Caco-2 (cell line): ENCODE measurements around the gene KCNC4. TPM values are rescaled to one million over a fixed set of nuclear protein-coding genes. Genes with fewer than 3 reads are reported as not detected.

Experiments used
- BruUV-seq: library from RNA; stranded (reverse); fragments of 400-500 nt; replicated peaks from 2 replicates; lab custom pipeline; 2021; lab: Mats Ljungman, UMichigan
- CTCF ChIA-PET: fragments of 300-600 bp; sonication (Branson Sonifier 250); formaldehyde crosslinking; loops from one replicate; lab custom pipeline; 2022; ENCODE audit warnings: antibody characterized with exemption; lab: Charles Lee
- POLR2A ChIA-PET: fragments of 300-600 bp; sonication (Branson Sonifier 250); formaldehyde crosslinking; loops from one replicate; lab custom pipeline; 2022; ENCODE audit warnings: antibody characterized with exemption; lab: Charles Lee
- DNase-seq, 2 experiments: peaks; one replicate each; pipeline versions ENCODE4 v3.0.0 to v3.0.0-alpha.2; 2020 to 2022
- H3K27me3 ChIP-seq: replicated peaks from 2 replicates; pipeline ENCODE4 v1.6.0; 2011; ENCODE audit warnings: low read length; ENCODE audit not compliant: control insufficient read depth, insufficient read depth
- H3K36me3 ChIP-seq: 2 replicates; pipeline ENCODE4 v1.5.1; 2011; ENCODE audit warnings: low read length; ENCODE audit not compliant: control insufficient read depth, insufficient read depth
- H3K4me1 ChIP-seq: fragments of 250-450 bp; sonication (Bioruptor Pico); 2 replicates; pipeline ENCODE4 v1.5.1; 2020; ENCODE audit warnings: mild to moderate bottlenecking
- H3K4me3 ChIP-seq: 2 replicates; pipeline ENCODE4 v1.5.1; 2011; ENCODE audit warnings: low read depth, mild to moderate bottlenecking, control low read depth, low read length
- H3K9me3 ChIP-seq: fragments of 250-450 bp; sonication (Bioruptor Pico); 2 replicates; pipeline ENCODE4 v1.5.1; 2020; ENCODE audit warnings: mild to moderate bottlenecking, moderate library complexity
- H3K27ac Mint-ChIP-seq: one replicate; pipeline ENCODE4 v1.8.0; 2022; ENCODE audit warnings: mixed read lengths; ENCODE audit not compliant: unreplicated experiment
- H3K27me3 Mint-ChIP-seq: one replicate; pipeline ENCODE4 v1.8.0; 2022; ENCODE audit warnings: mixed read lengths; ENCODE audit not compliant: insufficient read depth, unreplicated experiment
- H3K36me3 Mint-ChIP-seq: one replicate; pipeline ENCODE4 v1.8.0; 2022; ENCODE audit warnings: mild to moderate bottlenecking, mixed read lengths; ENCODE audit not compliant: insufficient read depth, unreplicated experiment
- H3K4me1 Mint-ChIP-seq: one replicate; pipeline ENCODE4 v1.8.0; 2022; ENCODE audit warnings: low read depth, mixed read lengths; ENCODE audit not compliant: unreplicated experiment
- H3K4me3 Mint-ChIP-seq: one replicate; pipeline ENCODE4 v1.8.0; 2022; ENCODE audit warnings: mild to moderate bottlenecking, moderate library complexity, mixed read lengths; ENCODE audit not compliant: unreplicated experiment
- H3K9me3 Mint-ChIP-seq: one replicate; pipeline ENCODE4 v1.8.0; 2022; ENCODE audit warnings: mixed read lengths; ENCODE audit not compliant: unreplicated experiment
- CTCF ChIP-seq, 2 experiments: fragments of 200-600 bp in 1 of 2; IDR thresholded peaks; 1 replicate in 1 of 2; 2 replicates in 1 of 2; pipeline versions ENCODE4 v1.5.1 to v1.8.0; 2011 to 2022; ENCODE audit warnings: antibody characterized with exemption in 1 of 2, control low read depth in 1 of 2, inconsistent platforms in 1 of 2, low read depth in 1 of 2, low read length in 1 of 2, mild to moderate bottlenecking in 1 of 2, moderate library complexity in 1 of 2; ENCODE audit not compliant: insufficient read depth in 1 of 2, severe bottlenecking in 1 of 2, unreplicated experiment in 1 of 2
- intact Hi-C: fragments of 100-400 bp; cut with micrococcal nuclease; formaldehyde crosslinking; loops from one replicate; pipeline ENCODE4 v1.10.0; 2022; ENCODE audit not compliant: unreplicated experiment
- total RNA-seq: library from RNA; stranded (reverse); gene quantifications from 2 replicates; pipeline ENCODE4 v1.2.3, GENCODE V29; 2022

KCNC4 gene
- total RNA-seq, 1 experiment from 2014 or later = 5.3 TPM

DNA sequence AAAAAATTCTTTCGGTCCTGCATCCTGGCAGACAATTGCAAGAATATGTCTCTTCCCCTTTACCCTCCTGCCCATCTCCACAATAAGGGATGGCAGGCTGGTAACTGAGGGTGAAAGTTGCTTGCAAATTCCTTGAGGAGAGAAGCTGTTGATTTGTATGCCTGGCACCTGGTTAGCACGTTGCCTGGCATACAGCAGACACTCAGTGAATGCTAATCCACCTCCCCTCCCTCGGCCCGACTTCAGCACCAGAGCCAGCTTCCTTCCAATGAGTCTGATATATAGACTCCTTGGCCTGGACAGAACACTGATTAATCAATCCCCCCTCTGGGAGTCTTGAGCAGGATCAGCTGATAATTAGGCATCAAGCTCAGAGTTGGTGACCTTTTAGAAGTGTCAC, 39.1 kb downstream of the KCNC4 start:
- no peak for DNase-seq
- H3K4me3 ChIP-seq = no peak overlapping the region
- no peaks in the 10 kb centered on the region for H3K27me3 ChIP-seq
- Mint-ChIP-seq H3K4me3 (no peak overlapping the region), H3K27me3 (peaks cover 6% of the 10 kb centered on the region), H3K36me3 (no peaks in the 10 kb centered on the region), H3K9me3 (no peaks in the 10 kb centered on the region), H3K27ac (no peak overlapping the region), H3K4me1 (no peaks in the 10 kb centered on the region)
- POLR2A ChIA-PET = no interaction called here
- BruUV-seq = no TSS peak
- CTCF ChIA-PET = interaction anchor here (1.1 kb wide), 1 partner anchor 38 kb away, joined by 4 read pairs; no protein-coding TSS in a partner anchor
- no peak for TF ChIP-seq CTCF (IDR thresholded peaks at IDR 0.05; ENCODE audit: insufficient read depth in 1 of 2, low read depth in 1 of 2, low read length in 1 of 2, severe bottlenecking in 1 of 2, unreplicated experiment in 1 of 2)
- H3K4me1 ChIP-seq = no peaks in the 10 kb centered on the region
- no peaks in the 10 kb centered on the region for H3K36me3 ChIP-seq
- no peaks in the 10 kb centered on the region for H3K9me3 ChIP-seq
- intact Hi-C loops = no loop called here

DNA sequence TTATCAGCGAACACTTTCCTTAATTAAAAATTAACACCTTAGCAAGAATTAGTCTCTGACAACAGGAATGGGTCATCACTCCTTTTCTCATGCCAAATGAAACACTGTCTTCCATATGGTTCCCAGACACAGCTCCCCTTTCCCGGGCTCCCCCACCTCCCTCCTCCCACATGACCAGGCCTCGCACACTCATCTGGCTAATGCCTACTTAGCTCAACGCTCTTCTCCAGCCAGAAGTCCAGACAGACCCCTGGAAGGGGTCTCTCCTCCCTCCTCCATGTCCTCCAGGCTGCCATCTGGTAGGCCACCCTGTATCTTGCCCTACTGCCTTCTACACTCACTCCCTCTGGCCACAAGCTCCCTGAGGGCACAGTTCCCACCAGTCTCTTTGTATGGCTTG, 39.9 kb downstream of the KCNC4 start:
- peaks cover 6% of the 10 kb centered on the region for H3K27me3 Mint-ChIP-seq
- no peak for TF ChIP-seq CTCF (IDR thresholded peaks at IDR 0.05; ENCODE audit: insufficient read depth in 1 of 2, low read depth in 1 of 2, low read length in 1 of 2, severe bottlenecking in 1 of 2, unreplicated experiment in 1 of 2)
- H3K27me3 ChIP-seq = no peaks in the 10 kb centered on the region
- H3K36me3 Mint-ChIP-seq = no peaks in the 10 kb centered on the region
- no peaks in the 10 kb centered on the region for H3K4me1 Mint-ChIP-seq
- DNase-seq = no peak
- H3K36me3 ChIP-seq = no peaks in the 10 kb centered on the region
- H3K4me3 Mint-ChIP-seq = no peak overlapping the region
- H3K4me1 ChIP-seq = no peaks in the 10 kb centered on the region
- no peak overlapping the region for H3K4me3 ChIP-seq
- ChIA-PET CTCF (interaction anchor here (1.1 kb wide), 1 partner anchor 38 kb away, joined by 4 read pairs; no protein-coding TSS in a partner anchor), POLR2A (no interaction called here)
- intact Hi-C loops = no loop called here
- H3K9me3 Mint-ChIP-seq = no peaks in the 10 kb centered on the region
- H3K27ac Mint-ChIP-seq = no peak overlapping the region
- no peaks in the 10 kb centered on the region for H3K9me3 ChIP-seq
- no TSS peak for BruUV-seq

DNA sequence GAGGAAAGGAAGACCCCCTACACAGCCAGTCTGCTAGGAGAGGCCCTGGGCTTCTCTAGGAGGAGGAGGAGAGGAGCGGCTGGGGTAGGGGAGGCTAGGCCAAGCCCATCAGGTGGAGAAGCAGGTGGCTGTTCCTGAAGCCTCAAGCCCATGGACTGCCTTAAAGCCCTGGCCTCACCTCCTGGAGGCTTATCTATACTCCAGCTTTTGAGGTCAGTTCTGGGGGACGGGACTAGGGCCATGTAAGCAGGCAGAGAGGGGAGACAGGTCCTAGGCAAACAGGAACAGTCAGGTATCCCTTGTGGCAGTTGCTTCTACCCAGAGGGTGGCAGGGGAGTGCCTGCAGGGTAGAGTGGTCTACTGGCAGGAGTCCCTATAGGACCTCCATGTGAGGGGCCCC, 40.6 kb downstream of the KCNC4 start:
- Histone ChIP-seq H3K4me1 (no peaks in the 10 kb centered on the region), H3K36me3 (no peaks in the 10 kb centered on the region), H3K4me3 (no peak overlapping the region), H3K27me3 (no peaks in the 10 kb centered on the region), H3K9me3 (no peaks in the 10 kb centered on the region)
- no peak for DNase-seq
- Mint-ChIP-seq H3K27ac (no peak overlapping the region), H3K9me3 (no peaks in the 10 kb centered on the region), H3K27me3 (peaks cover 6% of the 10 kb centered on the region), H3K4me3 (no peak overlapping the region), H3K36me3 (no peaks in the 10 kb centered on the region), H3K4me1 (no peaks in the 10 kb centered on the region)
- no TSS peak for BruUV-seq
- no peak for TF ChIP-seq CTCF (IDR thresholded peaks at IDR 0.05; ENCODE audit: insufficient read depth in 1 of 2, low read depth in 1 of 2, low read length in 1 of 2, severe bottlenecking in 1 of 2, unreplicated experiment in 1 of 2)
- ChIA-PET CTCF (no interaction called here), POLR2A (no interaction called here)
- intact Hi-C loops = no loop called here
